Mesothelial cell of epicardium (in vitro differentiated cells): ENCODE results near the gene PHKB. TPM values are rescaled to one million over a fixed set of nuclear protein-coding genes. Genes with fewer than 3 reads are reported as not detected.

Source experiments
- DNase-seq, 2 experiments: peaks; one replicate each; pipeline ENCODE4 v3.0.0; 2021; ENCODE audit warnings: low spot score in 2 of 2; ENCODE audit not compliant: unreplicated experiment in 2 of 2
- H3K27ac Mint-ChIP-seq: 2 replicates; pipeline ENCODE4 v1.8.0; 2021; ENCODE audit warnings: mixed read lengths
- H3K27me3 Mint-ChIP-seq: 2 replicates; pipeline ENCODE4 v1.8.0; 2021; ENCODE audit warnings: low read depth, mixed read lengths
- H3K36me3 Mint-ChIP-seq: 2 replicates; pipeline ENCODE4 v1.8.0; 2021; ENCODE audit warnings: mixed read lengths
- H3K4me1 Mint-ChIP-seq: 2 replicates; pipeline ENCODE4 v1.8.0; 2021; ENCODE audit warnings: mixed read lengths
- H3K4me3 Mint-ChIP-seq: 2 replicates; pipeline ENCODE4 v1.8.0; 2021; ENCODE audit warnings: mild to moderate bottlenecking, moderate library complexity, mixed read lengths
- H3K9me3 Mint-ChIP-seq: 2 replicates; pipeline ENCODE4 v1.8.0; 2021; ENCODE audit warnings: mixed read lengths
- CTCF ChIP-seq: fragments of 200-600 bp; sonication (generic); IDR thresholded peaks from one replicate; pipeline ENCODE4 v1.5.0; 2021; ENCODE audit warnings: antibody characterized with exemption; ENCODE audit not compliant: unreplicated experiment
- total RNA-seq: library from RNA; stranded (reverse); gene quantifications from 3 replicates; pipeline ENCODE4 v1.2.1, GENCODE V29; 2021

PHKB gene
- total RNA-seq, 1 donor from 2014 or later = 68.1 TPM

- no peaks in the 10 kb centered on the region for H3K4me1 Mint-ChIP-seq
- peaks cover 2% of the 10 kb centered on the region for H3K9me3 Mint-ChIP-seq
- peaks cover 10% of the 10 kb centered on the region for H3K36me3 Mint-ChIP-seq
- H3K27ac Mint-ChIP-seq = no peak overlapping the region
- no peaks in the 10 kb centered on the region for H3K27me3 Mint-ChIP-seq
- no peak for DNase-seq
- TF ChIP-seq CTCF = no peak
- H3K4me3 Mint-ChIP-seq = no peak overlapping the region
Measured at GRCh38 chr16:47636501-47637099, 175.5 kb downstream of the PHKB start.

GRCh38 chr16:47638175-47638574 lies 177.0 kb downstream of the PHKB start:
- Mint-ChIP-seq H3K4me3 (no peak overlapping the region), H3K27ac (no peak overlapping the region), H3K4me1 (no peaks in the 10 kb centered on the region), H3K36me3 (peaks cover 8% of the 10 kb centered on the region), H3K9me3 (no peaks in the 10 kb centered on the region), H3K27me3 (no peaks in the 10 kb centered on the region)
- DNase-seq = no peak
- TF ChIP-seq CTCF = no peak

- Mint-ChIP-seq H3K4me1 (no peaks in the 10 kb centered on the region), H3K27me3 (no peaks in the 10 kb centered on the region), H3K4me3 (no peak overlapping the region), H3K27ac (no peak overlapping the region), H3K9me3 (no peaks in the 10 kb centered on the region), H3K36me3 (peaks cover 7% of the 10 kb centered on the region)
- DNase-seq = no peak
- no peak for TF ChIP-seq CTCF
Measured at GRCh38 chr16:47640661-47641060, 179.5 kb downstream of the PHKB start.

GRCh38 chr16:47643323-47644000 lies 182.3 kb downstream of the PHKB start:
- Mint-ChIP-seq H3K36me3 (peaks cover 3% of the 10 kb centered on the region), H3K4me1 (no peaks in the 10 kb centered on the region), H3K4me3 (no peak overlapping the region), H3K27ac (no peak overlapping the region), H3K27me3 (no peaks in the 10 kb centered on the region), H3K9me3 (no peaks in the 10 kb centered on the region)
- no peak for TF ChIP-seq CTCF
- DNase-seq = no peak

GRCh38 chr16:47644166-47644565 lies 183.0 kb downstream of the PHKB start:
- H3K4me3 Mint-ChIP-seq = no peak overlapping the region
- TF ChIP-seq CTCF = no peak
- H3K4me1 Mint-ChIP-seq = no peaks in the 10 kb centered on the region
- no peak for DNase-seq
- H3K27ac Mint-ChIP-seq = no peak overlapping the region
- H3K36me3 Mint-ChIP-seq = peaks cover 3% of the 10 kb centered on the region
- H3K27me3 Mint-ChIP-seq = no peaks in the 10 kb centered on the region
- no peaks in the 10 kb centered on the region for H3K9me3 Mint-ChIP-seq
